HG03378 (cell line): Measurements from ENCODE around the gene CTCF.
"Not testable (repeated sequence)": the region's sequence is repeated elsewhere in the genome, so short reads cannot be mapped to it uniquely, and the experiment has no call there.

Experiments used
- ATAC-seq: cut with Tn5 transposase; IDR thresholded peaks from one replicate; pipeline ENCODE4 v1.9.1; 2021; ENCODE audit warnings: mild to moderate bottlenecking, moderate library complexity; ENCODE audit not compliant: unreplicated experiment

Gene CTCF

GRCh38 chr16:67533024-67533560 lies 29.2 kb upstream of the CTCF start:
- ATAC-seq, result no peak

- not testable (repeated sequence) for ATAC-seq
These were observed 28.3 kb upstream of the CTCF start for GRCh38 chr16:67533987-67534386.

GRCh38 chr16:67534431-67534830 lies 27.9 kb upstream of the CTCF start:
- ATAC-seq, result no peak

GRCh38 chr16:67535201-67535600 lies 27.1 kb upstream of the CTCF start:
- no peak for ATAC-seq

- ATAC-seq, result no peak
These were observed 25.1 kb upstream of the CTCF start for GRCh38 chr16:67537270-67537635.

GRCh38 chr16:67537636-67538591 lies 24.4 kb upstream of the CTCF start:
- no peak for ATAC-seq

- ATAC-seq, result no peak
These were observed 23.6 kb upstream of the CTCF start for GRCh38 chr16:67538666-67539101.

GRCh38 chr16:67539271-67539670 lies 23.1 kb upstream of the CTCF start:
- ATAC-seq, result no peak

- ATAC-seq, result no peak
These were observed 22.4 kb upstream of the CTCF start for GRCh38 chr16:67539691-67540635.

GRCh38 chr16:67540756-67541155 lies 21.6 kb upstream of the CTCF start:
- no peak for ATAC-seq

- no peak for ATAC-seq
These were observed 20.7 kb upstream of the CTCF start for GRCh38 chr16:67541391-67542263.

GRCh38 chr16:67542464-67542863 lies 19.9 kb upstream of the CTCF start:
- no peak for ATAC-seq

- no peak for ATAC-seq
These were observed 19.3 kb upstream of the CTCF start for GRCh38 chr16:67543036-67543435.

- ATAC-seq, result no peak
These were observed 18.7 kb upstream of the CTCF start for GRCh38 chr16:67543582-67543981.

GRCh38 chr16:67544329-67544841 lies 17.9 kb upstream of the CTCF start:
- ATAC-seq, result no peak

GRCh38 chr16:67544844-67545664 lies 17.3 kb upstream of the CTCF start:
- no peak for ATAC-seq

- ATAC-seq, result no peak
These were observed 16.7 kb upstream of the CTCF start for GRCh38 chr16:67545665-67546024.

GRCh38 chr16:67546091-67546501 lies 16.2 kb upstream of the CTCF start:
- no peak for ATAC-seq

GRCh38 chr16:67546761-67547422 lies 15.4 kb upstream of the CTCF start:
- ATAC-seq, result no peak
